MCF 10A (cell line): ENCODE data around the gene NAV3. TPM values are rescaled to one million over a fixed set of nuclear protein-coding genes. Genes with fewer than 3 reads are reported as not detected.

ENCODE experiments used
- BruUV-seq: library from RNA; stranded (reverse); fragments of 400-500 nt; replicated peaks from 2 replicates; lab custom pipeline; 2021; lab: Mats Ljungman, UMichigan
- CTCF ChIA-PET: fragments of 300-600 bp; sonication (Branson Sonifier 250); formaldehyde crosslinking; extraction: SDS; loops from one replicate; lab custom pipeline; 2021; ENCODE audit warnings: antibody characterized with exemption, inconsistent platforms; lab: Yijun Ruan, JAX
- POLR2A ChIA-PET: fragments of 300-600, 350-650 bp; sonication (Branson Sonifier 250); formaldehyde crosslinking; extraction: SDS; loops from one replicate; lab custom pipeline; 2020; ENCODE audit warnings: antibody characterized with exemption, inconsistent platforms; lab: Yijun Ruan, JAX
- DNase-seq: peaks from one replicate; pipeline ENCODE4 v3.0.0-alpha.2; 2018; ENCODE audit not compliant: unreplicated experiment
- H3K27ac Mint-ChIP-seq: one replicate; pipeline ENCODE4 v1.8.0; 2022; ENCODE audit warnings: mild to moderate bottlenecking, low read depth, mixed read lengths; ENCODE audit not compliant: unreplicated experiment
- H3K27me3 Mint-ChIP-seq: one replicate; pipeline ENCODE4 v1.8.0; 2022; ENCODE audit warnings: mixed read lengths; ENCODE audit not compliant: insufficient read depth, unreplicated experiment
- H3K36me3 Mint-ChIP-seq: one replicate; pipeline ENCODE4 v1.8.0; 2022; ENCODE audit warnings: mild to moderate bottlenecking, moderate library complexity, mixed read lengths; ENCODE audit not compliant: insufficient read depth, unreplicated experiment
- H3K4me1 Mint-ChIP-seq: one replicate; pipeline ENCODE4 v1.8.0; 2022; ENCODE audit warnings: mixed read lengths; ENCODE audit not compliant: insufficient read depth, unreplicated experiment
- H3K4me3 Mint-ChIP-seq: one replicate; pipeline ENCODE4 v1.8.0; 2022; ENCODE audit warnings: mild to moderate bottlenecking, moderate library complexity, mixed read lengths; ENCODE audit not compliant: unreplicated experiment
- H3K9me3 Mint-ChIP-seq: one replicate; pipeline ENCODE4 v1.8.0; 2022; ENCODE audit warnings: mixed read lengths; ENCODE audit not compliant: unreplicated experiment
- CTCF ChIP-seq: fragments of 200-600 bp; IDR thresholded peaks from one replicate; pipeline ENCODE4 v1.8.0; 2022; ENCODE audit warnings: antibody characterized with exemption, mild to moderate bottlenecking; ENCODE audit not compliant: unreplicated experiment
- intact Hi-C: fragments of 100-400 bp; cut with micrococcal nuclease; formaldehyde crosslinking; loops from 2 replicates; pipeline ENCODE4 v1.14.1; 2022
- total RNA-seq: library from RNA; stranded (reverse); gene quantifications from 2 replicates; pipeline ENCODE4 v1.2.3, GENCODE V29; 2022

NAV3 gene
- total RNA-seq, 1 experiment from 2014 or later: 7.1 TPM

GRCh38 chr12:77949943-77950342, 119.2 kb downstream of the NAV3 start:
- DNase-seq: no peak
- intact Hi-C loops: no loop called here
- Mint-ChIP-seq H3K4me3 (no peak overlapping the region), H3K4me1 (peaks cover 7% of the 10 kb centered on the region), H3K27ac (no peak overlapping the region), H3K36me3 (no peaks in the 10 kb centered on the region), H3K27me3 (no peaks in the 10 kb centered on the region), H3K9me3 (peaks cover 4% of the 10 kb centered on the region)
- POLR2A ChIA-PET: no interaction called here
- CTCF ChIA-PET: no interaction called here
- no peak for TF ChIP-seq CTCF
- no TSS peak for BruUV-seq

DNA sequence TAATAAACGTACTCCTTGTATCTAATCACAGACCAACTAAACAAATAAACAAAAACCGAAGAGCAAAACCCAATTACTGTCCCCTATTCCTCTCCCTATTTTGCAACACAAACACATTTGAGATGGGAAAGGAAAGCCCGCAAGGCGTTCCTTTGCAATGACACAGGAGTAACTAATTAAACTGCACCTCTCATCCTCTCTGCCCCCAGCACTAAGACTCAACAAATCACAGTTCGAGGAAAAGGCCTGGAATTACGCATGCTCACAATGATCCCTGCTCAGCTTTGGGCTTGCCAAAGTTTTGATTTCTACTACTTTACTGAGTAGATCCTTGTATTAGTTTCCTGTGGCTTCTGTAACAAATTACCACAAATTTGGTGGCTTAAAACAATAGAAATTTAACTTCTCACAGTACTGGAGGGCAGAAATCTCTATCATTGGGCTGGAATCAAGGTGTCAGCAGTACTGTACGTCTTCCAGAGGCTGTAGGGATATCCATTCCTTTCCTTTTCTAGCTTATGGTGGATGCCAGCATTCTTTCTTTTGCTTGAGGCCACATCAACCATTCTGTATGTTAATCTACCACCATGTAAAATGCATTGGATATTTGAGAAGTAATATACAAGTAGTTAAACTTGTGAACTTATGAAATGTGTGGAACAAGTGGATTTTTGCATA, 123.0 kb downstream of the NAV3 start:
- Mint-ChIP-seq H3K4me3 (no peak overlapping the region), H3K27ac (no peak overlapping the region), H3K27me3 (no peaks in the 10 kb centered on the region), H3K36me3 (no peaks in the 10 kb centered on the region), H3K9me3 (no peaks in the 10 kb centered on the region), H3K4me1 (peaks cover 7% of the 10 kb centered on the region)
- no peak for TF ChIP-seq CTCF
- DNase-seq: no peak
- POLR2A ChIA-PET: no interaction called here
- intact Hi-C loops: no loop called here
- BruUV-seq: no TSS peak
- CTCF ChIA-PET: interaction anchor here (1.2 kb wide), 1 partner anchor 47 kb away, joined by 3 read pairs; no protein-coding TSS in a partner anchor

GRCh38 chr12:77954206-77954555, 123.5 kb downstream of the NAV3 start:
- POLR2A ChIA-PET: no interaction called here

GRCh38 chr12:77957062-77957461, 126.4 kb downstream of the NAV3 start:
- no peak for DNase-seq
- peaks cover 4% of the 10 kb centered on the region for H3K9me3 Mint-ChIP-seq
- H3K4me3 Mint-ChIP-seq: no peak overlapping the region
- TF ChIP-seq CTCF: no peak
- no peaks in the 10 kb centered on the region for H3K27me3 Mint-ChIP-seq
- ChIA-PET CTCF (interaction anchor here (1.2 to 1.6 kb wide), 2 partner anchors 10 to 272 kb away, joined by 3 to 5 read pairs; no protein-coding TSS in a partner anchor), POLR2A (interaction anchor here (0.5 to 1.0 kb wide), 2 partner anchors 10 to 797 kb away, joined by 3 to 4 read pairs; no protein-coding TSS in a partner anchor)
- H3K4me1 Mint-ChIP-seq: peaks cover 7% of the 10 kb centered on the region
- H3K36me3 Mint-ChIP-seq: no peaks in the 10 kb centered on the region
- intact Hi-C loops: no loop called here
- no peak overlapping the region for H3K27ac Mint-ChIP-seq
- BruUV-seq: no TSS peak

More at GRCh38 chr12:77954206-77954555, 123.5 kb downstream of the NAV3 start:
- H3K27me3 Mint-ChIP-seq: no peaks in the 10 kb centered on the region
- DNase-seq: no peak
- no peak overlapping the region for H3K4me3 Mint-ChIP-seq
- H3K9me3 Mint-ChIP-seq: no peaks in the 10 kb centered on the region
- no peak overlapping the region for H3K27ac Mint-ChIP-seq
- intact Hi-C loops: no loop called here
- CTCF ChIA-PET: no interaction called here
- H3K36me3 Mint-ChIP-seq: no peaks in the 10 kb centered on the region
- H3K4me1 Mint-ChIP-seq: peaks cover 7% of the 10 kb centered on the region
- no peak for TF ChIP-seq CTCF
- BruUV-seq: no TSS peak
